Testis (tissue), 2 donors: ENCODE results near the gene C22orf23.
A peak's percentile ranks its signal among the peaks of the same experiment; 100 is the strongest.

ENCODE experiments used
- CTCF ChIP-seq, 3 experiments: fragments of 450-650 bp in 2 of 3; fragments of 200-600 bp in 1 of 3; sonication (generic) in 1 of 3; IDR thresholded peaks; one replicate each; pipeline ENCODE4 v1.5.1; 2016 to 2019; ENCODE audit warnings: antibody characterized with exemption in 3 of 3, mild to moderate bottlenecking in 2 of 3, moderate library complexity in 1 of 3
- POLR2A ChIP-seq: fragments of 450-650 bp; IDR thresholded peaks from one replicate; pipeline ENCODE4 v1.6.1; 2017; ENCODE audit warnings: antibody characterized with exemption, mild to moderate bottlenecking, moderate library complexity

- no peak for TF ChIP-seq CTCF (IDR thresholded peaks at IDR 0.05)
- TF ChIP-seq POLR2A = peak; percentile 23
These were observed at the start of gene C22orf23, which contains the start of gene POLR2F for GRCh38 chr22:37953437-37954179.
